HG03520 (cell line): ENCODE measurements around the gene NUTM2E.
"Not testable (repeated sequence)": the region's sequence is repeated elsewhere in the genome, so short reads cannot be mapped to it uniquely, and the experiment has no call there.

Experiments used
- ATAC-seq: cut with Tn5 transposase; IDR thresholded peaks from one replicate; pipeline ENCODE4 v1.9.1; 2021; ENCODE audit warnings: mild to moderate bottlenecking, moderate library complexity; ENCODE audit not compliant: unreplicated experiment

NUTM2E gene

GRCh38 chr10:79862803-79863202, 36.3 kb downstream of the NUTM2E start:
- ATAC-seq, result not testable (repeated sequence)

GRCh38 chr10:79866903-79867551, 40.5 kb downstream of the NUTM2E start:
- not testable (repeated sequence) for ATAC-seq

DNA sequence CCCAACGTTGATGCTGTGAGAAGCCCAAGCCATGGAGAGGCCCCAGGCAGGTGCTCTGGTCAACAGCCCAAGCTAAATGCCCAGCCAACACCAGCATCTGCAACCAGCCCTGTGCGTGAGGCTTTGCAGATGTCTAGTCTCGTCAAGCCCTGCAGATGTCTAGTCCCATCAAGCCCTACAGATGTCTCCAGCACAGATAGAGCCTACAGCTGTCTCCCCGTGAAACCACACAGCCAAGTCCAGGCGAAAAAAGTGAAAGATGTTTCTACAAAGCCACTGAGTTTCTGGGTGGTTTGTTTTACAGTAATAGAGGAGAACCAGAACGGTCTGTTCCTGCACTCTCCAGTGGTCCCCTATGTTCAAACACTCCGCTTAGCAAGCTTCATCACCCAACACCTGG, 41.5 kb downstream of the NUTM2E start:
- not testable (repeated sequence) for ATAC-seq

- ATAC-seq, result not testable (repeated sequence)
Measured at GRCh38 chr10:79869439-79870097, 43.0 kb downstream of the NUTM2E start.

DNA sequence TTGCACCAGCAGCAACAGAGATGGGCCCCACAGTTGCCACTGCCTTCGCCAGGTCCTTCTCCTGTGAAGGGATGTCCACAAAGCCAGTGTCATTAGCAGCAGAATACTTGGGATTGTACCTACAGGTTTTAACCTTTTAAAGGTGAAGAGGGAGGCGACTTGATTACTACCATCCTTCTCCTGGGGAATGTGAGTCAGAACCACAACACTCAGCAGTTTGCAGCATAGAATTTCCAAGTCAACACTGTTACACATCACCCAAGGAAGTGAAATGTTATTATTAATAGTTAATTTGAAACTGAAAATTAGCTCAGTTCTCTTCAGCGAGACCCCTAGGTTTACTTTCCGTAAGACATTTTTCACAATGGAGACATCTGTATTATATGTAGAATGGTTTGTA, 45.2 kb downstream of the NUTM2E start:
- ATAC-seq, result not testable (repeated sequence)
